Osteocyte (in vitro differentiated cells): ENCODE measurements around the gene ZNF423. TPM values are rescaled to one million over a fixed set of nuclear protein-coding genes. Genes with fewer than 3 reads are reported as not detected.
A peak's percentile ranks its signal among the peaks of the same experiment; 100 is the strongest.

ENCODE experiments used
- DNase-seq: peaks from one replicate; pipeline ENCODE4 v3.0.0; 2021; ENCODE audit warnings: mixed read lengths; ENCODE audit not compliant: unreplicated experiment; ENCODE audit errors: extremely low spot score
- H3K27ac Mint-ChIP-seq: one replicate; pipeline ENCODE4 v1.8.0; 2021; ENCODE audit warnings: mild to moderate bottlenecking, mixed read lengths; ENCODE audit not compliant: unreplicated experiment
- H3K27me3 Mint-ChIP-seq: one replicate; pipeline ENCODE4 v1.8.0; 2021; ENCODE audit warnings: mixed read lengths; ENCODE audit not compliant: unreplicated experiment
- H3K36me3 Mint-ChIP-seq: one replicate; pipeline ENCODE4 v1.8.0; 2021; ENCODE audit warnings: mixed read lengths; ENCODE audit not compliant: unreplicated experiment
- H3K4me1 Mint-ChIP-seq: one replicate; pipeline ENCODE4 v1.8.0; 2021; ENCODE audit warnings: mixed read lengths; ENCODE audit not compliant: unreplicated experiment
- H3K4me3 Mint-ChIP-seq: one replicate; pipeline ENCODE4 v1.8.0; 2021; ENCODE audit warnings: mild to moderate bottlenecking, moderate library complexity, mixed read lengths; ENCODE audit not compliant: unreplicated experiment
- H3K9me3 Mint-ChIP-seq: one replicate; pipeline ENCODE4 v1.8.0; 2021; ENCODE audit warnings: mixed read lengths; ENCODE audit not compliant: unreplicated experiment
- total RNA-seq: library from RNA; stranded (reverse); gene quantifications from 2 replicates; pipeline ENCODE4 v1.2.1, GENCODE V29; 2021
- TF ChIP-seq, protein P1 (sequence below): fragments of 200-600 bp; sonication (generic); IDR thresholded peaks from 2 replicates; pipeline ENCODE4 v1.5.0; 2021; ENCODE audit warnings: antibody characterized with exemption, mild to moderate bottlenecking, moderate library complexity

The ZNF423 gene
- total RNA-seq, 1 donor from 2014 or later, result 25.1 TPM

DNA sequence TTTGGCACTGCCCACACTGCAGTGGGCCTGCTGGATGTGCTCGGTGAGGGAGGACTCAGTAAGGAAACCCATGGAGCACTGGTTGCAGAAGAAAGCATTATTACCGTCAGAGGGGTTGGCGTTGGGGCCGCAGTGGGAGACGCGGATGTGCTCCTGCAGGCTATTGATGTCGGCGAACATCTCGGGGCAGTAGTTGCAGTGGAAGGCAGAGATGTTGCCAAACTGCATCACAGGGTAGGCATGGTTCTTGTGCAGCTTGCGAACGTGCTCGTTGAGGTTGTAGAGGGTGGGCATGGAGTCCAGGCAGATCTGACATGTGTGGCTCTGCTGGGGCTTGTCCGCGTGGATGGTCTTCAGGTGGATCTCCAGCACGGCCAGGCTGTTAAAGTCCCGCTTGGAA, 218.4 kb downstream of the ZNF423 start:
- Mint-ChIP-seq H3K36me3 (peaks cover 26% of the 10 kb centered on the region), H3K27me3 (no peaks in the 10 kb centered on the region), H3K9me3 (no peaks in the 10 kb centered on the region), H3K27ac (no peak overlapping the region), H3K4me1 (peaks cover 45% of the 10 kb centered on the region), H3K4me3 (no peak overlapping the region)
- no peak for DNase-seq
- TF ChIP-seq, protein P1, sequence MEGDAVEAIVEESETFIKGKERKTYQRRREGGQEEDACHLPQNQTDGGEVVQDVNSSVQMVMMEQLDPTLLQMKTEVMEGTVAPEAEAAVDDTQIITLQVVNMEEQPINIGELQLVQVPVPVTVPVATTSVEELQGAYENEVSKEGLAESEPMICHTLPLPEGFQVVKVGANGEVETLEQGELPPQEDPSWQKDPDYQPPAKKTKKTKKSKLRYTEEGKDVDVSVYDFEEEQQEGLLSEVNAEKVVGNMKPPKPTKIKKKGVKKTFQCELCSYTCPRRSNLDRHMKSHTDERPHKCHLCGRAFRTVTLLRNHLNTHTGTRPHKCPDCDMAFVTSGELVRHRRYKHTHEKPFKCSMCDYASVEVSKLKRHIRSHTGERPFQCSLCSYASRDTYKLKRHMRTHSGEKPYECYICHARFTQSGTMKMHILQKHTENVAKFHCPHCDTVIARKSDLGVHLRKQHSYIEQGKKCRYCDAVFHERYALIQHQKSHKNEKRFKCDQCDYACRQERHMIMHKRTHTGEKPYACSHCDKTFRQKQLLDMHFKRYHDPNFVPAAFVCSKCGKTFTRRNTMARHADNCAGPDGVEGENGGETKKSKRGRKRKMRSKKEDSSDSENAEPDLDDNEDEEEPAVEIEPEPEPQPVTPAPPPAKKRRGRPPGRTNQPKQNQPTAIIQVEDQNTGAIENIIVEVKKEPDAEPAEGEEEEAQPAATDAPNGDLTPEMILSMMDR, result no peak

DNA sequence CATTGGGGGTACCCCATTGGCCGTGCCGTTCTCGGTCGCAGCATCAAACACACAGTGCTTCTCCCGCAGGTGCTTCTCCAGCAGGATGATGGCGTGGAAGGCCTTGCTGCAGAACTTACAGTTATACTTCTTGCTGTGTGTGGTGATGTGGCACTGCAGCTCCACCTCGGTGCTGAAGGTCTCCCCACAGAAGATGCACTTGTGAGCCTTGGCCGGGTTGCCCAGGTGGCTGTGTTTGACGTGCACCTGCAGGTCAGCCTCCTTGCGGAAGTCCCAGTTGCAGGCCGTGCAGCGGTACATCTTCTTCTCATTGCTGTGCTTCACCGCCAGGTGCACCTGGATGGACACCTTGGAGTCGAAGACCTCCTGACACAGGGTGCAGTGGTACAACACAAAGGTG, 219.3 kb downstream of the ZNF423 start:
- H3K27me3 Mint-ChIP-seq, result no peaks in the 10 kb centered on the region

DNA sequence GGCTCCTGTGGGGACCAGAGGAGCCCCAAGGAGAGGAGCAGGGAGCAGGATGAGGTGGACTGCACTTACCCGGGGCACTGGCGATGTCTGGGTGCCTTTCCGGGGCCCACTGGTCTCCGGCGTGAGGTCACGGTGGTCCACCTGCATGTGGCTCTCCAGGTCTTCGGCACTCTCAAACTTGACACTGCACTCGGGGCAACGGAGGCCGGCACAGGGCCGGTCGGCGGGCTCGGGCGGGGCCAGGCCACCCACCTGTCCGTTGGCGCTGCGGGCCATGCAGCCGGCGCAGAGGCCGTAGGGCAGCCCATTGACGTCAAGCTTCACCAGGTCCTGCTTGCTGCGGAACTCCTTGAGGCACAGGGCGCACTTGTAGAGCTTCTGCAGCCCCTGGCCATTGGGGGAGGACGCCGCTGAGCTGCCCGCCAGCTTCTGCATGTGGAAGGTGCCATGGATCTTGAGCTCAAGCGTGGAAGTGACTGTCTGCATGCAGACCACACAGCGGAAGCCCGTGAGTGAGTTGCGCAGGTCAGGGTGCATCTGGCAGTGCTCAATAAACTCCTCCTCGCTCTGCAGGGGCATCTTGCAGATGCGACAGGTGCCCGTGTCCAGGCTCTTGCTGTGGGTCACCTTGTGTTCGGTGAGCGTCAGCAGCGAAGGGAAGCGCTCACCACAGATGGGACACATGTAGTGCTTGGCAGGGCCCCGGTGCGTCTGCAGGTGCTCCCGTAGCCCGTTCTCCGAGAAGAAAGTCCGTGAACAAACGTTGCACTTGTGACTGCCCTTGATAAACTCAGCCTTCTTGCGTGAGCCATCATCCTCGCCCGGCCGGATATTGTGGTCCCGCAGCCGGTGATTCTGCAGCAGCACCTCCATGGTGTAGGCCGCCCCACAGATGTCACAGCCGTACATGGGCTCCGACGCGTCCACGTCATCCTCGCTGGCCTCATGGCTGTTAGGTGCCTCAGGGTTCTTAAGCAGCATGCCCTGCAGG, 220.0 kb downstream of the ZNF423 start:
- Mint-ChIP-seq H3K9me3 (no peaks in the 10 kb centered on the region), H3K27ac (no peak overlapping the region), H3K4me3 (no peak overlapping the region), H3K36me3 (peaks cover 26% of the 10 kb centered on the region), H3K27me3 (no peaks in the 10 kb centered on the region), H3K4me1 (peaks cover 42% of the 10 kb centered on the region)
- no peak for DNase-seq
- TF ChIP-seq, protein P1, result no peak

More for the DNA sequence above, 219.3 kb downstream of the ZNF423 start:
- Mint-ChIP-seq H3K9me3 (no peaks in the 10 kb centered on the region), H3K36me3 (peaks cover 26% of the 10 kb centered on the region), H3K27ac (no peak overlapping the region), H3K4me3 (no peak overlapping the region), H3K4me1 (peaks cover 42% of the 10 kb centered on the region)
- no peak for DNase-seq
- TF ChIP-seq, protein P1, result no peak

DNA sequence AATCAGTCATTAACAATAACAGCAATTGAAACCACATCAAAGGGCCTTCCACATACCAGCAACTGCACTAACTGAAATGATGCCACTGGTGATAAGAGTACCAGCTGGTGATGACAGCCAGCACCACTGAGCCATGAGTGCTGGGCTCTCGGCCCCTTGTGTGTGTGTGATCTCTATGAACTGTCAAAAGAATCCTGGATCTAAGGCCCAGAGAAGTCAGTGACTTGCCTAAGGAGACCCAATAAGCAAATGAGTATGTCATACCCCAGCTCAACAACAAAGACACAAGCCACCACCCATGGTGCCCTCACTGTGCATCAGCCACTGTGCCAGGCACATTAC, 220.9 kb downstream of the ZNF423 start:
- Mint-ChIP-seq H3K36me3 (peaks cover 26% of the 10 kb centered on the region), H3K9me3 (no peaks in the 10 kb centered on the region), H3K27ac (no peak overlapping the region), H3K4me3 (no peak overlapping the region), H3K27me3 (no peaks in the 10 kb centered on the region), H3K4me1 (peaks cover 35% of the 10 kb centered on the region)
- TF ChIP-seq, protein P1, result no peak
- DNase-seq, result peak; percentile 23

DNA sequence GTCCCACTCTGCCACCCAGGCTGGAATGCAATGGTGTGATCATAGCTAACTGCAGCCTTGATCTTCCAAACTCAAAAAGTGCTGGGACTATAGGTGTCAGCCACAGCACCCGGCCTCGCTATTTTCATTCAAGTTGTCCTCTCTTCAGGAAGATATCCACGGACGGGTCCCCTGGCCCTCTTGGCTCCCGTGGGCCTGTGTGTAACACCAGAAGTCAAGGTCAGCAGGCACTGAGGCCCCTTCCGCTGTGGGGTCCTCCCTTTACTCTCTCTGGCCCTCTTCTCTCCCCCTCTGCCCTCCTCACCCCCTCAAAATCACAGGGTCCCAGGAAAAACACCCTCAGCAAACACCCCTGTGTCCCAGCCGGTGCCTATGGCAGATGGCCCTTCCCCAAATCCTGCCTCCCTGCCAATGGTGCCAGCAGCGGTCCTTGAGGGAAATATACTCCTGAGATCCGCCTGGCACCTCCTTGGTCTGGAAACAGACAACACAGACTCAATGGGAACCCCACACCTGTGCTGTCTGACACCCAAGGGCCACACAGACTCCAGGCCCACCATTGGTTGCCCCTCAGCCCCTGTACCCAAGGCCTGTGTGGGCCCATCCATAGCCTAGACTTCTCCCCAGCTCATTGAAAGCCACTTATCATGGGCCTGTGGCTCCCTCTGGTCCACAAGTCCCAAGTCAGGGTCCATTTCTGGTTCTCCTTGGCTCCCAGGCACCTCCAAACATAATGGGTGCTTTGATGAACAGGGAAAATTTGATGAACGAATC, 221.5 kb downstream of the ZNF423 start:
- no peaks in the 10 kb centered on the region for H3K9me3 Mint-ChIP-seq
- peaks cover 28% of the 10 kb centered on the region for H3K36me3 Mint-ChIP-seq
- peaks cover 29% of the 10 kb centered on the region for H3K4me1 Mint-ChIP-seq
- H3K27ac Mint-ChIP-seq, result no peak overlapping the region
- H3K4me3 Mint-ChIP-seq, result no peak overlapping the region
- DNase-seq, result peak; percentile 75
- TF ChIP-seq, protein P1, result no peak
- H3K27me3 Mint-ChIP-seq, result no peaks in the 10 kb centered on the region
